GM19438 (cell line): ENCODE data around the gene MSANTD4.
"Not testable (repeated sequence)": the region's sequence is repeated elsewhere in the genome, so short reads cannot be mapped to it uniquely, and the experiment has no call there.

ENCODE experiments used
- ATAC-seq: cut with Tn5 transposase; IDR thresholded peaks from one replicate; pipeline ENCODE4 v1.9.1; 2021; ENCODE audit warnings: low read depth; ENCODE audit not compliant: unreplicated experiment

The MSANTD4 gene

GRCh38 chr11:106021967-106022794 lies at the start of gene MSANTD4:
TSS of gene MSANTD4 (minus strand) at chr11:106022240. CDS start at chr11:106010917, 11,323 bp downstream.
- peak; percentile 98 for ATAC-seq

- no peak for ATAC-seq
Observed at GRCh38 chr11:106070606-106071005, 48.6 kb upstream of the MSANTD4 start.

- ATAC-seq = no peak
Observed at GRCh38 chr11:106063009-106063408, 41.0 kb upstream of the MSANTD4 start.

DNA sequence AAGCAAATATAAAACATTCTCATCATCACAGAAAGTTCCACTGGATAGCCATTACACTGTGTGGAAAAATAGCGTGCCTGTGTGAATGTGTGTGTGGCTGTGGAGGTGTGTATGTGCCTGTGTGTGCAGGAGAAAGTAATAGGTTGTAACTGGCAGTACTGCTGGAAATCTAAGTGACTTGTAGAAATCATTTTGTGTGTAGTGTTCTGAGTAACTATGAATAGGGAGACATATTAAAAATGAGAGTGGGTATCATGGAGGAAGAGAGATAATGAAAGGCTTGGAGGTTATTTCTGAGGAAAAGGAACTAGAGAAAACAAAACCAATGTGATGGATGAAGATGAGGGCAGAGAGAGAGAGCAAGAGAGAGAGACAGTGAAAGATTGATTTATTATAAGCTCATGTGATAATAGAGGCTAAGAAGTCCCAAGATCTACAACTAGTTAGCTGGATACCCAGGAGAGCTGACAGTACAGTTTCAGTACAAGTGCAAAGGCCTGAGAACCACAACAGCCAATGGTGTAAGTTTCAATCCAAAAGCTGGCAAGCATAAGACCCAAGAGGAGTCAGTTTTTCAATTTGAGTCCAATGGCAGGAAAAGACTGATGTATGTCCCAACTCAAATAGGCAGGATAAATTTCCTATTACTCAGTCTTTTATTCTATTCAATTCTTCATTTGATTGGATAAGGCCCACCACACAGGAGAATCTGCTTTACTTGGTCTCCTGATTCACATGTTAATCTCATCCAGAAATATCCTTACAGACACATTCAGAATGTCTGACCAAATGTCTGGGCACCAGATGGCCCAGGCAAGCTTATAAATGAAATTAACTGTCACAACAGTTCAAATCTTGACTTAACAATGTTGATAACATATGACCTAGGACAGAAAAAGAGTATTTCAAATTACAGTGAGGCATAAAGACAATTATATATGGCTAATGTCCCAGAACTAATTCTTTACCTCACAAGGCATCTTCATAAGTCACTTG lies 40.2 kb upstream of the MSANTD4 start:
- no peak for ATAC-seq

GRCh38 chr11:106061249-106061784 lies 39.3 kb upstream of the MSANTD4 start:
- no peak for ATAC-seq

GRCh38 chr11:106059617-106060016 lies 37.6 kb upstream of the MSANTD4 start:
- no peak for ATAC-seq

GRCh38 chr11:106058377-106058776 lies 36.3 kb upstream of the MSANTD4 start:
- not testable (repeated sequence) for ATAC-seq

GRCh38 chr11:106051103-106051502 lies 29.1 kb upstream of the MSANTD4 start:
- no peak for ATAC-seq

GRCh38 chr11:106049727-106050476 lies 27.9 kb upstream of the MSANTD4 start:
- no peak for ATAC-seq

GRCh38 chr11:106047631-106048030 lies 25.6 kb upstream of the MSANTD4 start:
- no peak for ATAC-seq

GRCh38 chr11:106043540-106043939 lies 21.5 kb upstream of the MSANTD4 start:
- ATAC-seq = no peak

DNA sequence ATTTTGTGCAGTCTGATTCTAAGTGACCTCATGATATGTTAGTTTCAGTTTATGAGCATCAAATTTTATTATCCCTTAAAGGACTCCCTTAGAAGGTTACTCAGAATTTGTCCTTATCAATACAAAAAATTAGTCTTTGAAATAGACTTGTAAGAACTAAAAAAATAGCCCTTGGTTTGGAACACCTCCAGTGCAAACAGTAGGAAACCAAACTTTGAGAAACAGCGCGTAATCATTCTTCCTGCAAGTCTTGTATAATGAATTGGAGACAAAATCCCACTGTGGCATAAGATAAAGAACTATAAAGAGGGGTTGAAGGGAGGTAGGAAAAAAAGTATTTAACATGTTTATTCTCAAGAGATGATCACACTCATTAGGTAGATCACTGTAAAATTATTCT lies 10.8 kb upstream of the MSANTD4 start:
- ATAC-seq = no peak

DNA sequence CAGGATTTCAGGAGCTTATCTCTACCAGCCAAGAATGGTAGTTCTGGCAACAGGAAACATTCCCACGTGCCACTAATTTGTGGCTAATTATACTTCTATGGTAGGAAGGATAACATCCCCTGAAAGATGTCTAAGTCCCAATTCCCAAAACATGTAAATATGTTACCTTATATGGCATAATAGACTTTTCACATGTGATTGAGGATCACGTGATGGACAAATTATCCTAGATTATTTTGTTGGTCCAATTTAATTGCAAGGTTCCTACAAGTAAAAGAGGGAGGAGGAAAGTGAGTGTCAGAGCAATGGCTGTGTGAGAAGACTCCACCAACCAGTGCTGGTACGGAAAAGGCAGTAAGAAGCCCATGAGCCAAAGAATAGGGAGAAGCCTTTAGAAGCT lies 9.9 kb upstream of the MSANTD4 start:
- no peak for ATAC-seq

- no peak for ATAC-seq
Observed at GRCh38 chr11:106031202-106031810, 9.3 kb upstream of the MSANTD4 start.

DNA sequence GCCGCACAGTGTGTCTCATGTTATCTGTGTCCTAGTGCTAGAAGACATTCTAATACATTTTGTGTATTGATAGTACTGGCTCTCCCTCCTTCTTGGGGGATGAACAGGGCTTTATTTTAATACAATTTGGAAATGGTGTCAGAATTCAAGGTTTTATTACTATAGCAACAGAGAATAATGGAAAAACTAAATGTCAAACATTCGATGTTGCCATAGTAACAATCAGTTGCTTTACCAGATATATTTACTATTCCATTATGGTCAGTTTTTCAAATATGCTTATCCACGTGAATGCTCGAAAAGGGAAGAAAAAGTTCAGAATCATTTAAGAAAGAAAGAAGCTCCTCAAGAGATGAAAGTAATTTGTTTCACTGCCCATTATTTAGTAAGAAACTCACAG lies 8.6 kb upstream of the MSANTD4 start:
- ATAC-seq = no peak

DNA sequence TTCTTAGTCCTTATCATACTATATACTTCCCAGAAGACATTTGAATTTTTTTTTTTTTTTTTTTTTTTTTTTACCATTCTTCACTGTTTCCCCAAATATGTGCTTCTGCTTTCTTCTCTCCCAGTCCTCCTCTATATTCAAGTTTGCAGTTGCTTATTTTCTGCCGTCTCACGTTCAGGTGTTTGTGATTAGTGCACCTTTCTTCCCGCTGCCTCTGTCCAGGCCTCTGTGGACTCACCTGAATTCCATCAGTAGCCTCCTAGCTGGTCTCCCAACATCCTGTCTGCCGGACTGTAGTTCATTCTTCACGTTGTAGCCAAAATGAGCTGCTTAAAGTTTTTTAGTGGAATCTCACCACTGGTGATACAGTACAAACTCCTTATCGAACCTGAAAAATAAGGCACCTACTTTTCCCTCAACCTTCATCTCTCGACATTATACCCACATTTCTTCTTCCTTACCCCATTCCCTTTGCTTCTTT lies 795 bp upstream of the MSANTD4 start:
- no peak for ATAC-seq

GRCh38 chr11:106021181-106021966 lies 666 bp downstream of the MSANTD4 start:
- ATAC-seq = peak; percentile 18

DNA sequence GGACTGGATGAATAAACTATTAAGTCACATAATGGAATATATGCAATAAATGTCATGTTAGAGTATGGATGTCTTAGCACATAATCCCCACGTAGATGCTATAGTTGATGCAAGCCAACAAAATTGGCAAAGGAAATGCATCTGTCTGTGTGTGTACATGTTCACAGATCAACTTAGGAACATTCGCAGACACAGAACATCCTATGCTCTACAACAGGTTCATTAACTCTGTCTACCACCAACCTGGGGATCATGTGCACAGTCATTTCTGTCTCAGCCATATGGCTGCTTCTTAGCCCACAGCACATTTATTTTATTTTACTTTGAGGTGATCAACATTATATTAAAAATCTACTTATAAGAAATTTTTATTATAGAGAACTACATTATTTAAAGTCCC lies 4.9 kb downstream of the MSANTD4 start:
- ATAC-seq = no peak

- ATAC-seq = no peak
Observed at GRCh38 chr11:106015066-106015465, 7.0 kb downstream of the MSANTD4 start.
